Amniotic epithelial cell (primary cell): ENCODE data around the gene RGP1.

Source experiments
- DNase-seq: peaks from one replicate; pipeline ENCODE4 v3.0.0-alpha.2; 2010; ENCODE audit warnings: low read depth

Gene RGP1

GRCh38 chr9:35743880-35744518, 5.1 kb upstream of the RGP1 start:
- DNase-seq = no peak

DNA sequence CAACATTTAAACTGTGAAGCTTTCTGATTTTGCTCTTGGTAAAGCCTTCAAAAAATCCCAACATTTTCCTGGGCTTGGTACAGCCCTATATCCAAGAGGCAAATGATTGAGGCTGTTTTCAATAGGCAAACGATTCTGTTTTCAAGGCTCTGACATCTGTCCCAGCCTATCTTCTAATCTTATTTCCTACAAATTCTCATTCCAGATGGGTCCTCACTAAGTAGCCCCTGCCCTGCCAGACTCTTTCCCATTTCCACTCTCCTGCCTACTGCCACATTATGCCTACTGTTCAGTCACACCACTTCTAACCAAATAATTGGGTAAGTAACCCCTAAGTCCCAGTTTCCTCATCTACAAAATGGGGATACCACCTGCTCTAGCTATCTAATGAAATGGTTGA, 3.5 kb upstream of the RGP1 start:
- DNase-seq = no peak

GRCh38 chr9:35746583-35746982, 2.5 kb upstream of the RGP1 start:
- no peak for DNase-seq

- DNase-seq = no peak
Measured at GRCh38 chr9:35748242-35748857, 737 bp upstream of the RGP1 start.

DNA sequence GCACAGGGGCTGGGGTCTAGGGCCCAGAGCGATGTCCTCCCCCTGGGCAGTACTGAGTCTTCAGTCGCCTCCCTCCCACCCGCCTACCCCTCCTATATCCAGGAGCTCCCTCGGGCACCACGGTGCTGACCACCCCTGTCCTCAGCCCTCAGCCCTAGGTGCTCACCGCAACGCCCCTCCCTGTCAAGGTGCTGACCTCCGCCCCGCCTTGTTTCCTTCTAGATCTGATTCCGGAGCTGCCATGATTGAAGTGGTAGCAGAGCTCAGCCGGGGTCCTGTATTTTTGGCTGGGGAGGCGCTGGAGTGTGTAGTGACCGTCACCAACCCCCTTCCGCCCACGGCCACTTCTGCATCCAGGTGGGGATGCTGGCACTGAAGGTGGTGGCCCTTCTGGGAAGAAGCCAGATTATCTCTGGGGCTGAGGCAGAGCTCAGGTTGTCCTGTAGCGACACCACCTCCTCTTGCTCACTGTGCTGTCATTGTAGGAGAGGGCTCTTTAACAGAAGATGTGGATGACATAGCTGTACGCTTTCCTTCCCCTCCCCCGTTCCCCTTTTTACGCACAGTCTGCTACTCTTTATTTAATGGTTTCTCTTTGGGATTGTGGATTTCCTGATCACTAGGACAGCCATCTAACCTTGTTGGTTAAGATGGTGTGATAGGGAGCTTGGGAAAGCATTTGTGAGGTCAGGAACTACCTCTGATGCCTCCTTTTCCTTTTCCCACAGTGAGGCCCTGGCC, 598 bp downstream of the RGP1 start:
- no peak for DNase-seq

DNA sequence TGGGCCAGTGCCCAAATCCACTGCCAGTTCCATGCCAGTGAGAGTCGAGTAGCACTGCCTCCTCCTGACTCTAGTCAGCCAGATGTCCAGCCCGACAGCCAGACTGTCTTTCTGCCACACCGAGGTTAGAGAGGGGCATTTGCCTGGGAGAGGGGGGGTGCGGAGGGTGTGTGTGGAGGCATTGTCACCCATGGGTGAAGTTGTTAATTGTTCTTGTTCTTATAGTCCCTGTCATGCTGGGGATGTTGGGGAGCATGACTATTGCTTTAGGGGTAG, 1.1 kb downstream of the RGP1 start:
- DNase-seq = no peak

DNA sequence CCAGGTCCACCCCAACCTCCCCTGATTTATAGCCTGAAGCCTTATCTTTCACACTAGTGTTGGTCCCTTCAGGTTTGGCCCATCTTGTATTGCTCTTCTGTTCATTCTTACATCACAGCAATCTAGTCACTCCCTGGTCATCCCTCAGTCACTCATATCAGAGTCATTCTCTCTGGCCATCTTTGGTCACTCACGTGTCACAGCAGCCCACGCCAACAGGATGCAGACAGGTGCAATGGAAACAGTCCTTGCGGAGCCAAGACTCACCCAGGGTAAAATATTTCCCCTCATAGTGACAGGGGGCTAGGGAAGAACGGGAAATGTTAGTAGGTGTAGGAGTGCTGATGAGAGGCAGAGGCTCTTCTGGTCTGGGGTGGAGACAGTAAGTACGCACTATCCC, 4.4 kb downstream of the RGP1 start:
- no peak for DNase-seq

DNA sequence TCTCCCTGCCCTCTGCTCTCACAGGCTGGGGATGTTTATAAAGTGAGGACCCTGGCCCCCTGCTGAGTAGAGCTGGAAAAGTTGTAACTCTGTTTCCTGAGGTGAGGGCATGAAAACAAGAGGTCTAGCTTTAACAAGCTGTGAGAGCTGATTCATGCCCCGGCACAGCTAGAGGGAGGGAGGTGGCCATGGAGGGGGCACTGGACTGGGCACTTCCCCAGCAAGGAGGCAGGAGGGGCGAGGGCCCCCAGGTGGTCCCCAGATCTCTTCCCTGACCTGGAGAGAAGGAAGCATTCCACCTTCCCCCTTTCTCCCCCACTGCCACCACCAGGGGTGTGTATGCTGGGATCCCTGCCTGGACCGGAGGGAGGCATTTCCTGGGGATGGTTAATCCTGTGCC, 5.2 kb downstream of the RGP1 start, which contains the start of gene MSMP:
Gene MSMP (minus strand): TSS at position 13 of the 400 bp plus-strand sequence. CDS start 147 bp downstream, outside the sequence.
- DNase-seq = no peak

GRCh38 chr9:35755071-35755470, 6.0 kb downstream of the RGP1 start:
- DNase-seq = no peak

- DNase-seq = peak; percentile 33
Measured at GRCh38 chr9:35756275-35757225, 7.5 kb downstream of the RGP1 start.

GRCh38 chr9:35757226-35757891, 8.3 kb downstream of the RGP1 start:
- no peak for DNase-seq

- no peak for DNase-seq
Measured at GRCh38 chr9:35757892-35758275, 8.8 kb downstream of the RGP1 start.

DNA sequence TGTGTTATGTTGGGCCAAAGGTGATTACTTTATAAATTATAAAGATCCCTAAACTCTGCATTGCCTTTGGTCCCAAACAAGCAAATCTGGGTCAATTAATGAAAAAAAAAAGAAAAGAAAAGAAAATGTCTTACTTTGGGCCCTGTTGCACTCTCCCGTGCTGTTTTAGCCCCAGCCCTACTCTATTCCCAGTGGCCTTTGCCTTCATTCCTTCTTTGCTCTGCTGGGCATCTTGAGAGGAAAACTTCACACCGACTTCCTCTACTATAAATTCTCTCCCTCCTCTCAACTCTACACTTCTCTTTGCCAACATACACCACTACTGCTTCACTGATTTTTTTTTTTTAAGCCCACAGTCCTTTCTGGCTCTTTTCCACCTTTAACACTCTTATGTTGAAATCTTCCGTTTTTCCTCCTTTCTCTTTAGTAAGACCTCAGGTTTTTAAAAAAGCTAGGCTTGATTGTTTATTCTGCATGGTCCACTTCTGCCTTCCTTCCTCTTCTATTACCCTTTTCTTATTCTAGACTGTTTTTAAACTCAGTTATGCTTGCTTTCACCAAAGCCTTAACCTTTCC, 9.5 kb downstream of the RGP1 start:
- DNase-seq = peak; percentile 35

DNA sequence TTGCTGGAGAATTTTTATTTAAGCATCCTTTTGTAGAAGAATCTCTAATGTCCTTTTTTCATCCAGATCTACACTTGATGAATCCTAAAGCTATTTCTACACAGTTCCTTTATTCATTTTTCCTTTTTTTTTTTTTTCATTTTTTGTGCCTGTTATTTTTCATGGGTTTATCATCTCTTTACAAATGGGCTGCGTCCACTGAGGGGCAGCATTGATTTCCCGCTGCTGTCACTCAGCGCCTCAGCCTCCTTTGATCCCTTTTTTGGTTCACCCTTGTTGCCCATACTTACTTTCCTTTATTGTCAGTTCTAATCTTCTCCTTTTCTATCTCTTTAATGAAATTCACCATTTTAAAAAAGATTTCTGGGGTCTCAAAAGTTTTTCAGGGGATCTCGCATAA, 10.7 kb downstream of the RGP1 start:
- DNase-seq = no peak

DNA sequence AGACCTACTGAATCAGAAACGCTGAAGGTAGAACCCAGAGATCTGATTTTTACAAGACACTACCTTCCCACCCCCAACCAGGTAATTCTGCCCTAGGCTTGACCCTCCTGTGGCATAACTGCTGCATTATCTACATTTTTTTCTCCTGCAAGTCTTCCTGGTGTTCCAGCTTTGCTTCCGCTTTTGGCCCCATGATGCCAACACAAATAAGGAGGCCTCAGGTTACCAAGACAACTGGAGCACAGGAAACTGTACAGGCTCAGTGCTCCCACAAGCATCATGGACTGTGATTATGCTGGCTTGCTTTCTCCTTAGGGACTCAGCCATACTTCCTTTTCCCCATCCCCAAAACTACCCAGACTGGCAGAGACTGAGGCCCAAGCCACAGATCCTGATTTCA, 11.6 kb downstream of the RGP1 start:
- DNase-seq = peak; percentile 48

GRCh38 chr9:35763181-35763580, 14.1 kb downstream of the RGP1 start:
- DNase-seq = no peak

GRCh38 chr9:35763803-35764202, 14.7 kb downstream of the RGP1 start:
- no peak for DNase-seq

DNA sequence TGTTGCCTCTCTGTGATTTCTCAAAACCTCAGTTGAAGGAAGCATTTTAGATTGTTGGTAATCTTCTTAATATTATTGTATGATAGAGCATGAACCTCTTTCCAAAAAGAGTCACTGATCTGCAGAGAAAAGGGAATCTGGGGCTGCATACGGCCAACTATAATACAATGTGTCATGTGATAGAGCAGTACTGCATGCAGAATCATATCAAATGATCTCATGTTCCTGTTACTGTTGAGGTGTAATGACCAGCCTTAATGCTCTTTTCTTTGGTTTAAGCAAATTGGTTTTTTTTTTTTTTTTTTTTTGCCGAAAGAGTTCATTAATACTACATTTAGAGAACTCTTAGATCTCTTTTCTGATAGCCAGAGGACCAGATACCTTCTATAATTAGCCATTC, 17.9 kb downstream of the RGP1 start:
- no peak for DNase-seq

DNA sequence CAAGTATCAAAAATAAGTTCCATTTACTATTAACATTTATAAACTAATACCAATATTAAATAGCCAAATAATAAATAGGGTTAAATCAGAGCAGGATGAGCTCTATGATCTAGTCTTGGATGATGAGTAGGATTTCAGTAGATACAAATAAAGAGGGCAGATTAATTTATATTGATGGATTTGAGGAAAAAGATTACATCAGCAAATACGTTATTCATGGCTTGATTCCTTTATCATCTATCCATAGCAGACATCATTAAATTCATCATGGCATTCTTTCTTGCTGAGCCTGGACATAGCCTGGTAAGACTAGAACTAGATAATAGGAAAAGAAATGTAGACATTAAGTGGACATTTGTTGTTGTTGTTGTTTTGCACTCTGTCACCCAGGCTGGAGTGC, 18.4 kb downstream of the RGP1 start:
- no peak for DNase-seq

DNA sequence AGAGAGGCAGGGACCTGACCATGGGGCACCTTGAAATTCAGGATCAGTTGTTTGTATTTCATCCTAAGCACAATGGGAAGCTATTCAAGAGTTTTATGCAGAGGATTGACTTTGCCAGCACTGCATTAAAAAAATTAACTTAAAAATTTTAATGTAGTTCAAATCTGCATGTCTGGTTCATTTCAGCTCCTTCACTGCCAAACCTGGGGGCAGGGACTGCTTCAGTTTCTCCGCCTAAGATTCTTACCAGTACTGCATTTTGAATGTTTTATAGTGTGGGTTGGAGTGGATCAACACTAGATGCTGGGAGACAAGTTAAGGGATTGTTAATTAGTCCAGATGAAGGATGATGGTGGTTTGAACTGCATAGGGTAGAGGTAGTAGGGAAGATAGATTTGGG, 20.7 kb downstream of the RGP1 start:
- no peak for DNase-seq

DNA sequence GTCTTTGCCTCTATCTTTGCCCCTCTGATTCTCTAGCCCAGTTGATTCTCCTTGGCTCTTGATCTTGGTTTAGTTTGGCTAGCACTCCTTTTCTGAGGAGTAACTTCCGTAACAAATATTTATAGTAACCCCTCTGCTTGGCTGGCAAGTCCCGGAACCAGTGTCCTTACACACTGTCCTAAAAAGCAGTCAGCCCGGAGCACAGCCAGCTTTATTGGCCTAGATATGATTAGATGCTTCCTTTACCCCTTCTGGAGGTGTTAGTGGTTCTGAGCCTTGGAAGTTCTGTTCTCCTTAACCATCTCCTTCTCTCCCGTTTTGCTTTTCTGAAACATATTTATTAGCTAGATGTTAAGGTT, 22.0 kb downstream of the RGP1 start:
- no peak for DNase-seq

- DNase-seq = no peak
Measured at GRCh38 chr9:35771534-35771933, 22.4 kb downstream of the RGP1 start.
